HCT116 (cell line): ENCODE results near the gene LTBP1. TPM values are rescaled to one million over a fixed set of nuclear protein-coding genes. Genes with fewer than 3 reads are reported as not detected.

Experiments
- ATAC-seq: fragments of 200-7000 bp; cut with Tn5 transposase; 2 replicates; pipeline ENCODE4 v1.9.1; 2020; ENCODE audit warnings: mild to moderate bottlenecking, moderate library complexity
- BruUV-seq: library from RNA; stranded (reverse); fragments of 400-500 nt; replicated peaks from 2 replicates; lab custom pipeline; 2021; lab: Mats Ljungman, UMichigan
- CTCF ChIA-PET: fragments of 300-600 bp; sonication (Branson Sonifier 250); formaldehyde crosslinking; loops from one replicate; lab custom pipeline; 2021; ENCODE audit warnings: antibody characterized with exemption; lab: Charles Lee
- POLR2A ChIA-PET: fragments of 300-600, 350-600 bp; sonication (Branson Sonifier 250); formaldehyde crosslinking; loops from one replicate; lab custom pipeline; 2021; ENCODE audit warnings: antibody characterized with exemption; lab: Charles Lee
- RAD21 ChIA-PET, 2 experiments: fragments of 300-600 bp; sonication (Branson Sonifier 250); formaldehyde crosslinking; loops; one replicate each; lab custom pipeline; 2023; ENCODE audit warnings: low total read pairs in 2 of 2; ENCODE audit not compliant: uncharacterized antibody in 2 of 2, unreplicated experiment in 2 of 2, low non-redundant PET in 1 of 2; lab: Charles Lee
- DNase-seq: peaks from one replicate; pipeline ENCODE4 v3.0.0-alpha.2; 2010; ENCODE audit warnings: low read depth, low spot score
- H2AFZ ChIP-seq: fragments of 200-600 bp; shearing (Covaris generic), sonication (generic); 2 replicates; pipeline ENCODE4 v1.6.1; 2017; ENCODE audit warnings: low read depth, mixed run types, mixed read lengths, antibody characterized with exemption, low read length; ENCODE audit not compliant: poor library complexity, severe bottlenecking
- H3K27ac ChIP-seq: 2 replicates; pipeline ENCODE4 v1.5.1; 2012; ENCODE audit warnings: low read depth, low read length
- H3K27me3 ChIP-seq: fragments of 200-600 bp; sonication (generic); 2 replicates; pipeline ENCODE4 v1.6.1; 2016; ENCODE audit warnings: mixed run types, low read length, mixed read lengths; ENCODE audit not compliant: insufficient read depth
- H3K36me3 ChIP-seq, 2 experiments: fragments of 200-500 bp in 1 of 2; fragments of 200-600 bp in 1 of 2; sonication (Bioruptor generic) in 1 of 2; sonication (generic) in 1 of 2; 2 replicates each; pipeline versions ENCODE4 v1.5.1 to v1.6.1; 2014 to 2016; ENCODE audit warnings: low read length in 2 of 2, inconsistent platforms in 1 of 2, mixed read lengths in 1 of 2, mixed run types in 1 of 2; ENCODE audit not compliant: insufficient read depth in 2 of 2, control insufficient read depth in 1 of 2
- H3K4me1 ChIP-seq, 2 experiments: fragments of 200-600 bp in 1 of 2; sonication (generic) in 1 of 2; 2 replicates each; pipeline versions ENCODE4 v1.5.1 to v1.6.1; 2012 to 2017; ENCODE audit warnings: low read length in 2 of 2, inconsistent platforms in 1 of 2, mild to moderate bottlenecking in 1 of 2, mixed read lengths in 1 of 2, mixed run types in 1 of 2, moderate library complexity in 1 of 2; ENCODE audit not compliant: insufficient read depth in 2 of 2, control insufficient read depth in 1 of 2
- H3K4me2 ChIP-seq: fragments of 200-600 bp; sonication (generic); 2 replicates; pipeline ENCODE4 v1.6.1; 2017; ENCODE audit warnings: mixed run types, low read length, mixed read lengths
- H3K4me3 ChIP-seq, 2 experiments: fragments of 200-600 bp in 1 of 2; sonication (generic) in 1 of 2; replicated peaks in 1 of 2; 2 replicates each; pipeline ENCODE4 v1.5.1; 2011 to 2016; ENCODE audit warnings: low read length in 2 of 2, control low read depth in 1 of 2, low read depth in 1 of 2, mild to moderate bottlenecking in 1 of 2, mixed read lengths in 1 of 2, mixed run types in 1 of 2
- H3K79me2 ChIP-seq: fragments of 200-600 bp; sonication (generic); 2 replicates; pipeline ENCODE4 v1.6.1; 2017; ENCODE audit warnings: mild to moderate bottlenecking, mixed run types, low read length, moderate library complexity, mixed read lengths; ENCODE audit not compliant: insufficient read depth
- H3K9ac ChIP-seq: fragments of 200-600 bp; sonication (generic); 2 replicates; pipeline ENCODE4 v1.6.1; 2016; ENCODE audit warnings: low read length, mixed read lengths
- H3K9me2 ChIP-seq: fragments of 200-600 bp; sonication (generic), shearing (Covaris generic); 2 replicates; pipeline ENCODE4 v1.6.1; 2017; ENCODE audit warnings: mixed run types, mild to moderate bottlenecking, moderate library complexity; ENCODE audit not compliant: insufficient read depth
- H3K9me3 ChIP-seq, 2 experiments: fragments of 200-500 bp in 1 of 2; fragments of 200-600 bp in 1 of 2; sonication (Bioruptor generic) in 1 of 2; sonication (generic) in 1 of 2; 2 replicates each; pipeline ENCODE4 v1.6.1; 2014 to 2017; ENCODE audit warnings: low read length in 2 of 2, mixed read lengths in 2 of 2, inconsistent platforms in 1 of 2, low read depth in 1 of 2, mild to moderate bottlenecking in 1 of 2, mixed run types in 1 of 2, moderate library complexity in 1 of 2; ENCODE audit not compliant: control insufficient read depth in 1 of 2, insufficient read depth in 1 of 2
- H4K20me1 ChIP-seq: fragments of 200-600 bp; sonication (generic), shearing (Covaris generic); 2 replicates; pipeline ENCODE4 v1.6.1; 2017; ENCODE audit warnings: mixed run types, mild to moderate bottlenecking, moderate library complexity; ENCODE audit not compliant: insufficient read depth
- CBX3 ChIP-seq: IDR thresholded peaks from 2 replicates; pipeline ENCODE4 v1.6.1; 2012; ENCODE audit warnings: low read depth
- CTCF ChIP-seq, 3 experiments: fragments of 200-600 bp in 1 of 3; sonication (generic) in 1 of 3; IDR thresholded peaks in 2 of 3; conservative IDR thresholded peaks in 1 of 3; 2 replicates each; pipeline ENCODE4 v1.5.1; 2012 to 2017; ENCODE audit warnings: low read depth in 2 of 3, low read length in 2 of 3, antibody characterized with exemption in 1 of 3, borderline replicate concordance in 1 of 3, control low read depth in 1 of 3, mild to moderate bottlenecking in 1 of 3, mixed read lengths in 1 of 3, mixed run types in 1 of 3, moderate library complexity in 1 of 3; ENCODE audit not compliant: insufficient read depth in 1 of 3
- EGR1 ChIP-seq: IDR thresholded peaks from 2 replicates; pipeline ENCODE4 v1.6.1; 2012; ENCODE audit warnings: low read depth
- ELF1 ChIP-seq: IDR thresholded peaks from 2 replicates; pipeline ENCODE4 v1.6.1; 2012; ENCODE audit warnings: low read depth, borderline replicate concordance
- EZH2 ChIP-seq: fragments of 200-600 bp; sonication (generic); IDR thresholded peaks from 2 replicates; pipeline ENCODE4 v1.6.1; 2017; ENCODE audit warnings: antibody characterized with exemption, mixed run types
- MAX ChIP-seq: IDR thresholded peaks from 2 replicates; pipeline ENCODE4 v1.6.1; 2012
- RAD21 ChIP-seq: IDR thresholded peaks from 2 replicates; pipeline ENCODE4 v1.6.1; 2012; ENCODE audit warnings: low read depth, mild to moderate bottlenecking
- SIN3A ChIP-seq: IDR thresholded peaks from 2 replicates; pipeline ENCODE4 v1.6.1; 2012; ENCODE audit warnings: low read depth
- SP1 ChIP-seq: IDR thresholded peaks from 2 replicates; pipeline ENCODE4 v1.6.1; 2012; ENCODE audit warnings: low read depth
- SRF ChIP-seq: IDR thresholded peaks from 2 replicates; pipeline ENCODE4 v1.6.1; 2012; ENCODE audit warnings: low read depth
- ZFX ChIP-seq: fragments of 450-650 bp; IDR thresholded peaks from 2 replicates; pipeline ENCODE4 v1.6.1; 2017
- intact Hi-C: fragments of 100-400 bp; cut with micrococcal nuclease; formaldehyde crosslinking; loops from 2 replicates; pipeline ENCODE4 v1.10.0; 2022
- total RNA-seq: library from RNA; stranded (reverse); gene quantifications from one replicate; pipeline ENCODE4 v1.2.1, GENCODE V29; 2021; ENCODE audit not compliant: unreplicated experiment
- TF ChIP-seq, protein P1 (sequence below): IDR thresholded peaks from 2 replicates; pipeline ENCODE4 v1.6.1; 2012; ENCODE audit warnings: low read depth

Gene LTBP1
- total RNA-seq, 1 experiment from 2014 or later, result 5.1 TPM

- DNase-seq, result no peak
- ChIA-PET CTCF (interaction anchor here (1.2 kb wide), 1 partner anchor 53 kb away, joined by 4 read pairs; no protein-coding TSS in a partner anchor), RAD21 (no interaction called here), POLR2A (no interaction called here)
- Histone ChIP-seq H3K4me3 (no peak overlapping the region), H3K27me3 (no peaks in the 10 kb centered on the region), H2AFZ (no peak overlapping the region), H3K4me1 (peaks cover 0 to 5% of the 10 kb centered on the region in 2 experiments; a peak in 3 of 4 replicates), H3K4me2 (no peak overlapping the region), H3K9ac (no peak overlapping the region), H4K20me1 (no peaks in the 10 kb centered on the region), H3K9me2 (no peaks in the 10 kb centered on the region), H3K9me3 (no peaks in the 10 kb centered on the region), H3K79me2 (no peaks in the 10 kb centered on the region), H3K36me3 (no peaks in the 10 kb centered on the region), H3K27ac (no peak overlapping the region)
- no TSS peak for BruUV-seq
- intact Hi-C loops, result loop anchor here (5.0 kb wide), 1 partner anchor 314 kb away; no protein-coding TSS in a partner anchor
- TF ChIP-seq SRF (no peak), EGR1 (no peak), RAD21 (peak; percentile 36; the same call in 1 of the 2 replicates), EZH2 (no peak), SIN3A (no peak), CBX3 (no peak), MAX (no peak), SP1 (no peak), ZFX (no peak), ELF1 (no peak), CTCF (IDR thresholded peaks at IDR 0.05 in 2 of 3, conservative IDR thresholded peaks at IDR 0.05 in 1 of 3; ENCODE audit: borderline replicate concordance in 1 of 3, insufficient read depth in 1 of 3, low read depth in 2 of 3, low read length in 2 of 3) (peak in 1 of 3 experiments; percentile 20; a peak in 1 of 6 replicates)
- TF ChIP-seq, protein P1, sequence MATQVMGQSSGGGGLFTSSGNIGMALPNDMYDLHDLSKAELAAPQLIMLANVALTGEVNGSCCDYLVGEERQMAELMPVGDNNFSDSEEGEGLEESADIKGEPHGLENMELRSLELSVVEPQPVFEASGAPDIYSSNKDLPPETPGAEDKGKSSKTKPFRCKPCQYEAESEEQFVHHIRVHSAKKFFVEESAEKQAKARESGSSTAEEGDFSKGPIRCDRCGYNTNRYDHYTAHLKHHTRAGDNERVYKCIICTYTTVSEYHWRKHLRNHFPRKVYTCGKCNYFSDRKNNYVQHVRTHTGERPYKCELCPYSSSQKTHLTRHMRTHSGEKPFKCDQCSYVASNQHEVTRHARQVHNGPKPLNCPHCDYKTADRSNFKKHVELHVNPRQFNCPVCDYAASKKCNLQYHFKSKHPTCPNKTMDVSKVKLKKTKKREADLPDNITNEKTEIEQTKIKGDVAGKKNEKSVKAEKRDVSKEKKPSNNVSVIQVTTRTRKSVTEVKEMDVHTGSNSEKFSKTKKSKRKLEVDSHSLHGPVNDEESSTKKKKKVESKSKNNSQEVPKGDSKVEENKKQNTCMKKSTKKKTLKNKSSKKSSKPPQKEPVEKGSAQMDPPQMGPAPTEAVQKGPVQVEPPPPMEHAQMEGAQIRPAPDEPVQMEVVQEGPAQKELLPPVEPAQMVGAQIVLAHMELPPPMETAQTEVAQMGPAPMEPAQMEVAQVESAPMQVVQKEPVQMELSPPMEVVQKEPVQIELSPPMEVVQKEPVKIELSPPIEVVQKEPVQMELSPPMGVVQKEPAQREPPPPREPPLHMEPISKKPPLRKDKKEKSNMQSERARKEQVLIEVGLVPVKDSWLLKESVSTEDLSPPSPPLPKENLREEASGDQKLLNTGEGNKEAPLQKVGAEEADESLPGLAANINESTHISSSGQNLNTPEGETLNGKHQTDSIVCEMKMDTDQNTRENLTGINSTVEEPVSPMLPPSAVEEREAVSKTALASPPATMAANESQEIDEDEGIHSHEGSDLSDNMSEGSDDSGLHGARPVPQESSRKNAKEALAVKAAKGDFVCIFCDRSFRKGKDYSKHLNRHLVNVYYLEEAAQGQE, result no peak
- no peak for ATAC-seq
These were observed 139.8 kb downstream of the LTBP1 start for GRCh38 chr2:33086400-33087015.
